GM18858 (cell line): ENCODE measurements around the gene RPGR.

Experiments used
- ATAC-seq: cut with Tn5 transposase; IDR thresholded peaks from one replicate; pipeline ENCODE4 v1.9.1; 2021; ENCODE audit not compliant: unreplicated experiment

RPGR gene

DNA sequence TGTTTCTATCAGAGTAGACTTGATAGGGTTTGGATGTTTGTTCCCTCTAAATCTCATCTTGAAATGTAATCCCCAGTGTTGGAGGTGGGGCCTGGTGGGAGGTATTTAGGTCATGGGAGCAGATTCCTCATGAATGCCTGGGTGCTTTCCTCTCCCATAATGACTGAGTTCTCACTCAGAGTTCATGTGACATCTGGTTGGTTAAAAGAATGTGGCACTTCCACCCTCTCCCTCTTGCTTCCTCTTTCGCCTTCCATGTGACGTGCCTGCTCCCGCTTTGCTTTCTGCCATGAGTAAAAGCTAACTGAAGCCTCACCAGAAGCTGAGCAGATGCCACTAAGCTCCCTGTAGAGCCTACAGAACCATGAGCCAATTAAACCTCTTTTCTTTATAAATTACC is 59.3 kb downstream of the RPGR start:
- no peak for ATAC-seq

DNA sequence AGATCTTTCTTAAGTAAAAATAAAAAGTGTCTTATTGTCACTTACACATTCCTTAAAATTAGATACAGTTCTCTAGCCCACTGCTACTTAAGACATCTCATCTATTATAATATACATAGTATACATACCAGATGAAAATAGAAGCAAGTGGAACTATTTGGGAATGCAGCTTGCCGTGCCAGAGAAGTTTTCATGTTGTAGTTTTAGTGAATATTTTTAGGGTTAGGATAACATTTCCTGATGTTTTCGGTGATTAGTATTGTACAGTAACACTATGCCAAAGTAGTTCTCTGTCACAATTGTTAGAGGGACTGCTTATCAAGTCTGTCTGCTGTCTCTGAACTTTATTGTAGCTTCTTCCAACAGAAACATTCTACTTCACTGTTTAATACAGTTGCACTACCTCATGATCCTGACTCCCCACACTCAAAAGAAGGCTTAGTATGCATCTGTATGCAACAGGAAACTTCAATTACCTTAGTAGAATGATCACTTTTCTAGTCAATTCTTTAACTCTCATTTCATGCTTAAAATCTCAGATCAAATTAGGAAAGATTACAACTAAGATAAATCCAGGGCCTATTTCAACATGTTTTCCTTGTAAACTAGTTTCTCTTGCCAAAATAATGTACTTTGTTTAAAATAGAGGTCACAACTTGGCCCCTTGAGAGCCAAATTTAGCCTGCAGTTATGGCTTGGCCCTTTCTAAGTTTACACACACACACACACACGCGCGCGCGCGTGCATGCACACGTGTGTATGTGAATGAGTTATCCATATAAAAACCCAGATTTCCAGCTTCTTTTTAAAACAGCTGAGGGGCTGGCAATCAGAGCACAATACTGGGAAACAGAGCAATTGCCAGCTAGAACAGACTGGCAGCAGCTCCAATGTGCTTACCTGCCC is 64.3 kb downstream of the RPGR start:
- no peak for ATAC-seq

DNA sequence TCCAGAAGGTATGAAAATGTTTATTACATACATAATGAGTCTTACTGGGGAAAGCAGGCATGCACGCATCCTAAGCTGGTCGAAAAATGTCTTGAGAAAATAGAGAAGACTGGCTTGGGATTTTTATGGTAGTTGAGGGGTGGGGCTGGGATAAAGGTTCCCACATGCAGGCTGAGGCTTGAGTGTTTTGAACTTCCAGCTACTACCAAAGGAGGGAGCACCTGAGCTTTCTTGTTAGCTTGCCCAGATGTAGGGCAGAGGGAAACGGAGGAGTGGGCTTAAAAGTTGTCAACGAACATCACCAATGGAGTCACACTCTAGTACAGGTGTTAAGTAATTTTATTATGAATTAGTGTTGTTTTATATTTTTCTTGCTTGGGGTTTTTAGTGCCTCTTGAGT is 67.1 kb downstream of the RPGR start:
- peak; percentile 77 for ATAC-seq

DNA sequence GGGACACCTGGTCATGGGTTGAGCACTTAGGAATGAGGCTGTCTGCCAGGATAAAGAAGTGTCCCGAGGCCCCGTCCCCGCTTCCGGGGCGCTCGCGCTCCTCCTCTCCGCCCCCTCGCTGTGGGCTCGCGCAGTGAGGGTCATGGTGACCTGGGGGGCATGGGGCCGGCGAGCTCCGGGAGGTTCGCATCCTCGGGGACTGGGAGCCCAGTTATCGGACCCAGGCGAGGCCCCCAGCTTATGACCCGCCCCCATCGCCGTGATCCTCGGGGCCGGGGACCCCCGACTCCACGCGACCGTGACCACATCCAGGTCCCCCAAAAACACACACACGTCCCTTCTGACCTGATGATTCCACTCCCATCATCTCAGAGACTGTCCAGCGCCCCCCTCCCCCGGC is 71.3 kb downstream of the RPGR start:
- no peak for ATAC-seq

DNA sequence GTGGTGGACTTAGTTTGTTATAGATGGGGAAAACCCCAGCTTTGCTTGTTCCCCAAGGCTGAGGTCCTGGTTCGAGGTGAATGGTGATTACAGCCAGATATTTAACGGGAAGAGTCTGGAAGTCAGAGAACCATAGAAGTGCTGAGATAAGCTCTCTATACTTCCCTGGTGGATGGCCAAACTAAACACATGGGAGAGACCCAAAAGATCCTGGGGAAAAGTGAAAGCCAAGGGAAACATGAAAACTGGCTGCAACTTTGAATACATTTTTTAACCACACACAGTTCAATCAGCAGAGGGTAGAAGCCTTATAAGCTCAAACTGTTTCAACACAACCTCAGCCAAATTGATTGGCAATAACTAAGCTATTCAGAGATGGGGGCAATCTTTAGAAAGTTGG is 77.3 kb downstream of the RPGR start:
- no peak for ATAC-seq

DNA sequence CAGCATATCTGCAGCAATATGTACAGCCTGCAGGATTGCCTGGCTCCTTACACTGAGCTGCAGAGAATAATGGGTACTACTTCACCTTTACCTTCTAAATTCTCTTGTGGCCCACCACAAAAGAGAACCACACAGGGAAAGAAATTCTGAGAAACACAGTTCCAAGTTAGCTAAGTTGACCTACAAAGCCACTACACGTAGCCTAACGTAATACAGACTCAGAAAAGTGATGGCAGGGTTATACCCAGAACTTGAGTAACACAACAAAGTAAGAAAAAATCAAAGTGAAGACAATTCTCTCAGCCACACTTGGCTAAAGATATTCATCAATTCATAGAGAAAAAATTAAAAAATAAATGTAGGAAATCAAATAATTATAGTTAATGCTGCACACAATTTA is 80.3 kb downstream of the RPGR start:
- no peak for ATAC-seq

DNA sequence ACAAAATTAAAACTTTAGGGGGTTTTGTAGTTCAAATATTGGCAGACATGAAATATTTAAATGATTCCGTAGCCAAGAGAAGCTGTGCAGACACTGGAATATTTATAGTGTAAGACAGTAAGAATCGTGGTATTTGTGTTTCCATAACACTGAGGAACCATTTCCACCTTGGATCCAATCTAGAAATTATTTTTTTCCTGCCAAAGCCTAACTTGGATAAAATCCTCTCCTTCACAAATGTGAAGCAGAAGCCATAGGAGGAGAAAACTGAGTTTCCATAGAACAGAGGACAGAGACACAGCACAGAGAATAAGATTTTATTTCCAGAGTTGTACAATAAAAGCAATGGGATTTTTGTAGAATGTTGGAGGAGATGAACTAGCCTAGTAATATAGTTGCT is 86.8 kb downstream of the RPGR start:
- ATAC-seq = no peak

DNA sequence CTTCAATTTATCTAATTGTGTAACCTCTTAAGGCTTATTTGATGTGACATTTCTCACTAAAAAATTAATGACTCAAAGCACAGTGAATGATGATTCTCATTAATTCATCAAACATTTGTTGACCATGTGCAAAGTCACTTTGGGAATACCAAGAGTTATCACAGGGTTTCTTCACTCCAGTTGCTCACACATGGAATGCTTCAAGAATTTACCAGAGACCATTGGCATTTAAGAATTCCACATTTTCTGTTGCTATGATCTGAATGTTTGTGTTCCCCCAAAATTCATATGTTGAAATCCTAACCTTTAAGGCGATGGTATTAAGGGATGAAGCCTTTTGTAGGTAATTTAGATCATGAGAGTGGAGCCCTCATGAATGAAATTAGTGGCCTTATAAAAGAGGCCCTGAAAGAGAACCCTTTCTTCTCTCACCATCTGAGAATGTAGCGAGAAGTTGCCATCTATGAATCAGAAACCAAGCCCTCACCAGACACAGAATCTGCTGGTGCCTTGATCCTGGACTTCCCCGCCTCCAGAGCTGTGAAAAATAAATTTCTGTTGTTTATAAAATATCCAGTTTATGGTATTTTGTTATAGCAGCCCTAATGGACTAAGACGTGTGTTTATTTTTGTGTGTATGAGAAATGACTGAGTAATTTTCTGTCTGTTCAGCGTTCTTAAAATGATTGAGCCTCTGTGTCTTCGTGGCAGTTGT is 90.3 kb downstream of the RPGR start:
- no peak for ATAC-seq

DNA sequence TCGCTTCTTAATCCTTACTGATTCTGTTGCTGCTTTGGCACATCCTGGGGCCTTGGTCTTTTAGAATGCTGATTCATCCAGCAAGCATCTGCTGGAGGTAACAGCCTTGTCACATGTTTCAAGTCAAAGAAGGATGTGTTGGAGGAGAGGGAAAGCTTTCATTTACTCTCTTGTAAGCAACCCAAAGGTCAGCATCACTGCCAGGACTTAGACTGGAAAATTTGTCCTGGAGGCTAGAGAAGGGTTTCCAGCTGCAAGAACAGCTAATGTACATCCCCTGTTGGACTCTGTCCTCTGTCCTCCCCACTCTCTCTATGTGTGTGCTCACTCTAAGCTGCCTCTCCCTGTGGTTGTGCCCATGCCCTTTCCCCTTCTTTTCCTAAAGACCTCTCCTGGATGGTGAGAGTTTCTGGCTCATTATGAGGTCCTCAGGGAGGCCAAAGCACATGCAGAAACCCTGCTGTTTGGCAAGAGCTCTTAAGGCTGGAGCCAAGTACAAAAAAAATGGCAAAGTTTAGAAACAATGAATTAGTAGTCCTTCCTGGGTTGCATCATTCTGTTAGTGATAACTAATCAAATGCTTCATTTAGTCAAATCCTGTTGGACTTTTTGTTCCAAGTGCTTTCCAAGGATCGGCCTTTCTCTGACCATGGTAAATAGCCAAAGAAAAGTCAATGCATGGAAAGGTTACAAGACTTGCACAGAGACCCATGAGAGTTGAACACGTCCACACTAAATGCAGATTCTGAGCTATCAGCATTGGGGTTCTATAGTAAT is 93.2 kb downstream of the RPGR start:
- ATAC-seq = no peak

DNA sequence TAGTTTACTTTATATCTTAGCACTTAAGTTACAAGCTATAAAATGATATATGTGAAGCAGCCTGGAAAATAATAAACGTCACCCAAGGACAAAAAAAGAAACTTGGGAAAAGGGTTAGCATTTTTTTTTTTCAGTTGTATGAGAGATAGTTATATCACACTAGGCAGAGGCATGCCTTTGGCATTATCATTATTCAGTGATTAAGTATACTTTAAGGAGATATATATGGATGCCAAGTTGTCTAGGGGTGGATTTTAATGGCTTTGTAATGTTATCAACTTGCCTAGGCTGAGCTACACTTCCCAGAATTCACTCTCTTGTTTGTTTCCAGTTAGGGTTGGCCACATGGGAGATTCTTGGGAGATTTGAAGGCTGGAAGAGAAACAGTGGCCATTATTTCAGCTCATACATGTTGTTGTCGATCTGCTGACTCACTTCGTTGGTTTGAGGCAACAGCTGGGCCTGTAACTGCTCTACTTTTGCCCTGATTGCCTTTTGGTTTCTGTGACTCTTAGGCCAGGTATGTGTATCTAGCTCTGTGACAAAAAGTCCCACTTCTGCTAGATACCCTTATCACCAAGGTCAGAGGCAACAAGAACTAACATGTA is 95.1 kb downstream of the RPGR start:
- ATAC-seq = no peak

DNA sequence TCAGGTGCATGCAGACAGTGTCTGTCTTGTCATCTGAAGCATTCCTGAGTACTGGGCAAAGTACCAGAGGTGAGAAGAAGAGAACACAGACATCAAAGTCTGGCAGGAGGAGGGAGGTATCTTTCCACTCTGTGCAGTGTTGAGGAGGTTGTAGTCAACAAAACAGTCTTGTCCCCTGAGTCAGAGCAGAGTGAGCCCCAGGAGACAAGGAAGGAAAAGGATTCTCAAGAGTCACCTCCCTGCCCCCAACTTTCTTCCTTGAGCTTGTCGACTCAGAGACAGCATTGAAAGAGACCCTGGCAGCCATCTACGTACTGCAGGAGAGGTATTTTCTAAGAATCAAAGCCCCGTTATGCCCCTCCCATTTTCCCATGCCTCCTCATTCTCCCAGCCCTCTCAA is 102.2 kb downstream of the RPGR start:
- ATAC-seq = no peak

DNA sequence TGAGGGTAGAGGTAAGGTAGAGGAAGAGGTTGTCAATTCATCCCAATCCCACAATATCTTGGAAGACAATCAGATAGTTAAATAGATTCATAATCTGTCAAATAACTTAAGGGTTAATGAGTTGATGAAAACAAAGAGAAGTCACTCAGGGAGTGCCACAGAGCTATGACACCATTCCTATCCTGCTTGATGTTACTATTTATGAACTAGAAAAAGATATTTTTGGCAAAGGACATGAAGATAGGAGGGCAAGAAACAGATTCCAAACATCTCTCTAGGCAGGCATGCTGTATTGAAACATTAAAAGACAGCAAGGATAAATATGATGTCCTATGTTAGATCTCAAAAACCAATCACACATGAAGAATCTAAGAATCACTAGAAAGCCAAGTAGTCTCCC is 103.1 kb downstream of the RPGR start:
- ATAC-seq = no peak

DNA sequence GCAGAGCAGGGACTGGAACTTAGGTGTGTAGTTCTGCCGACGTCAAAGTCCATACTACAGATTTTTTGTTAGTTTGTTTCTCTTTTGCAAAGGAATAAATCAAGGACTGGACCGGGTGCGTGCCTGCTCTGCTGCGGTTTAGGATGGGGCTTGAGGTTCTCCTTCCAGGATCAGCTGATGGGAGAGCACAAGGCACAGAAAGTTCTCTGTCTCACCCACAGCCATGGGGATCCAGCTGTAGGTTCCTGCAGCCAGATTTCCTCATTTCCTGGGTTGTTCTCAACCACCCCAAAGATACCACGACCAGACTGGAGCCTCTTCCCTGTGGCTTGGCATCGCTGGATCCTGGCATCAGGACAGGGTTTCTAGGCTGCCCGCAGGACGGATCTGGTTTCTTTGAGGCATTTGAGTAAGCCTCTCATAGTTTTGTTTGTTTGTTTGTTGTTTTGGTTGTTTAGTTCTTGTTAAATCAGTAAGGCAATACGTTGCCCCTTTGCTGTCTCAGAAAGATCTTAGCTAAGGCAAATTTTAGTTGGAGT is 105.8 kb downstream of the RPGR start:
- no peak for ATAC-seq

DNA sequence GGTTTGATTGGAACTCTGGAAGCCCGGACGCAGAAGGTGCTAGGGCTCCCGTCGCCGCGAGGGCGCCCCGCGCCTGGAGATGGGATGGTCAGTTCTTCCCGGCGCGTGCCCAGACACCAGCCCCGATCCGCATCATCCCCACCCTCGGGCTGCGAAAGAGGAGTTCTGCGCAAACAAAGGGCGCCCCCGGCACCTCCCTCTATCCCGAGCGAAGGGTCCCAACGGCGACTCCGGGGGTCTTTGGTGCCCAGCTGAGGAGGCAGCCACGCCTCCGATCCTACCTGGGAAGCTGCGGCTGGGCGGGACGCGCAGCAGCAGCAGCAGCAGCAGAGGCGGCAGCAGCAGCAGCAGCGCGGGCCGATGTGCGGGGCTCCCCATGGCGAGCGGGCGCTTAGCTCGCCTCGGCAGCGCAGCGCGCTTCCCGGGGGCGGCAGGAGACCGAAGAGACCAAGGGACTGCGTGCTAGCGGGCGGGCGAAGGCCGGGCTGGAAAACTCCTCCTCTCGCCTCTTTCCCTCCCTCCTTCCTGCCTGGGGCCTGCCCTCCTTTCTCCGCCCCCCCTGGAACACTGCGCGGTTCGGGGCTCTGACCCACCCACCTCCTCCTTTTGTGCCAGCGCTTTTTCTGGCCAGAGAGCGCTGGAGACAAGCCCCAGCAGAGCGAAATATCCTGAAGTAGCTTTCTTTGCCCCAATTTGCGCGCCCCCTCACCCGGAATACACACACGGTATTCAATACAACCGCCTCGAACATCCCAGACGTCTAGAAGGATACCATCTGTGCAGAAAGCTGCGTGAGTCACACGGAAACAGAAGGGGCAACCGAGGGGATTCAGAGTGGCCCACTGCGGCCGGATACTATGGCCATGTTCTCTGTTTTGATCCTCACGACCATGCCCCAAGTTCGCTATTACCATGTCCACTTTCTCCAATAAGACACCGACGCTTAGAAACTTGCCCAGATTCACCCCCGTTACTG is 106.6 kb downstream of the RPGR start, which contains the start of gene SRPX:
Gene SRPX (minus strand): TSS at position 457 of the 976 bp plus-strand sequence. CDS start 79 bp downstream, at position 378.
- no peak for ATAC-seq

DNA sequence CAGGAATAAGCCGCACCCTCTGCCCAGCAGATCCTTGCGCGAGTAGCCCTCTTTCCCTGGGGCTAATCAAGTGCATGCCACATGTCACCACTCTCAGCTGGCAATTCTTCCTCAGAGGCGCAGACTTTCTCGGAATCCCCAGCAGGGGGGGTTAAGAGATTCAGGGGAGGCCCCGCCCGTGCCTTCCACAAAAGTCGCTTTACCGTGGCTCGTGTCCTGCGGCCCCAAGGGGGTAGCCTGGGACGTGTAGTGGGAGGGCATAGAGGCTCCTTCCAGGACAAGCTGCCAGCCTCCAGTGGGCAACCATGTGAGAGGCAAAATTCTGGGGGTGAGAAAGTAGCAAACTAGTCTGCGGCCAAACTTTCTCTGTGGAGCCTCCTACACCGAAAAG is 107.3 kb downstream of the RPGR start:
- ATAC-seq = no peak
